Esophagus squamous epithelium (tissue), 5 donors: ENCODE results near the gene COQ9. TPM values are rescaled to one million over a fixed set of nuclear protein-coding genes. Genes with fewer than 3 reads are reported as not detected.
"Not testable (repeated sequence)": the region's sequence is repeated elsewhere in the genome, so short reads cannot be mapped to it uniquely, and the experiment has no call there.

Experiments
- DNase-seq: peaks from one replicate; lab custom pipeline; 2025; lab: John Stamatoyannopoulos, UW
- H3K27ac ChIP-seq, 4 donors: fragments of 200-600 bp; sonication (generic); one replicate each; pipeline ENCODE4 v1.5.1; 2016 to 2019; ENCODE audit warnings: mild to moderate bottlenecking in 1 of 4
- H3K27me3 ChIP-seq, 4 donors: fragments of 200-600 bp; sonication (generic); 1 replicate in 3 of 4; 2 replicates in 1 of 4; pipeline versions ENCODE4 v1.5.1 to v1.6.0; 2017 to 2021; ENCODE audit warnings: antibody characterized with exemption in 1 of 4
- H3K36me3 ChIP-seq, 3 donors: fragments of 200-600 bp; sonication (generic); one replicate each; pipeline ENCODE4 v1.5.1; 2016 to 2019
- H3K4me1 ChIP-seq, 3 donors: fragments of 200-600 bp; sonication (generic); one replicate each; pipeline ENCODE4 v1.5.1; 2017 to 2019
- H3K4me3 ChIP-seq, 4 donors: fragments of 200-600 bp; sonication (generic); 1 replicate in 3 of 4; 2 replicates in 1 of 4; pipeline ENCODE4 v1.5.1; 2016 to 2019; ENCODE audit warnings: mild to moderate bottlenecking in 2 of 4, moderate library complexity in 1 of 4
- H3K9me3 ChIP-seq, 3 donors: fragments of 200-600 bp; sonication (generic); one replicate each; pipeline ENCODE4 v1.5.1; 2016 to 2019
- POLR2A ChIP-seq, 4 donors: fragments of 450-650 bp; IDR thresholded peaks; one replicate each; pipeline ENCODE4 v1.6.1; 2017; ENCODE audit warnings: antibody characterized with exemption in 4 of 4, mild to moderate bottlenecking in 4 of 4, moderate library complexity in 3 of 4
- WGBS, 2 donors: methylation state at CpG; one replicate each; pipeline ENCODE4 v1.1.5; 2018; 5-methylcytosine and 5-hydroxymethylcytosine counted together
- intact Hi-C: fragments of 100-400 bp; cut with DNase I; formaldehyde crosslinking; loops from one replicate; pipeline ENCODE4 v1.15.0; 2022
- total RNA-seq, 4 donors: library from RNA; depleted of rRNA; stranded (reverse); fragments of >200 nt; gene quantifications; one replicate each; pipeline ENCODE4 v1.1.0, GENCODE V29; 2016
- TF ChIP-seq, protein P1 (sequence below), 6 experiments: fragments of 450-650 bp in 4 of 6; fragments of 200-600 bp in 2 of 6; sonication (generic) in 2 of 6; IDR thresholded peaks; one replicate each; pipeline ENCODE4 v1.5.1; 2016 to 2019; ENCODE audit warnings: antibody characterized with exemption in 6 of 6, mild to moderate bottlenecking in 4 of 6, moderate library complexity in 4 of 6
- donor health status: DM: yes; HTN: yes; CAD: no.

Gene COQ9
- total RNA-seq, 4 donors from 2014 or later: 43.6 to 62.0 (median 53.4) TPM

DNA sequence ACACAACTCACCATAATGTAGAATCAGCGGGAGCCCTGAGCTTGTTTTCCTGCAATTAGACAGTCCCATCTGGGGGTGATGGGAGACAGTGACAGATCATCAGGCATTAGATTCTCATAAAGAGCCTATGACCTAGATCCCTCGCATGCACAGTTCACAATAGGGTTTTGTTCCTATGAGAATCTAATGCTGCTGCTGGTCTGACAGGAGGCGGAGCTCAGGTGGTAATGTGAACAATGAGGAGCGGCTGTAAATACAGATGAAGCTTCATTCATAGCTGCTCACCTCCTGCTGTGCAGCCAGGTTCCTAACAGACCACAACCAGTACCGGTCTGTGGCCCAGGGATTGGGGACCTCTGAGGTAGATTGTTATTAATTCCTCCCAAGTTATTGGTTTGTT is 42.0 kb downstream of the COQ9 start:
- Histone ChIP-seq H3K4me3 (no peak overlapping the region), H3K9me3 (no peaks in the 10 kb centered on the region), H3K36me3 (no peaks in the 10 kb centered on the region), H3K4me1 (peaks cover 19 to 27% (median 21%) of the 10 kb centered on the region in 3 donors), H3K27ac (no peak overlapping the region), H3K27me3 (no peaks in the 10 kb centered on the region)
- intact Hi-C loops: no loop called here
- no peak for DNase-seq
- WGBS, 2 donors: 87 to 90% methylated on average over 4 of the region's 5 CpGs
- TF ChIP-seq, protein P1, sequence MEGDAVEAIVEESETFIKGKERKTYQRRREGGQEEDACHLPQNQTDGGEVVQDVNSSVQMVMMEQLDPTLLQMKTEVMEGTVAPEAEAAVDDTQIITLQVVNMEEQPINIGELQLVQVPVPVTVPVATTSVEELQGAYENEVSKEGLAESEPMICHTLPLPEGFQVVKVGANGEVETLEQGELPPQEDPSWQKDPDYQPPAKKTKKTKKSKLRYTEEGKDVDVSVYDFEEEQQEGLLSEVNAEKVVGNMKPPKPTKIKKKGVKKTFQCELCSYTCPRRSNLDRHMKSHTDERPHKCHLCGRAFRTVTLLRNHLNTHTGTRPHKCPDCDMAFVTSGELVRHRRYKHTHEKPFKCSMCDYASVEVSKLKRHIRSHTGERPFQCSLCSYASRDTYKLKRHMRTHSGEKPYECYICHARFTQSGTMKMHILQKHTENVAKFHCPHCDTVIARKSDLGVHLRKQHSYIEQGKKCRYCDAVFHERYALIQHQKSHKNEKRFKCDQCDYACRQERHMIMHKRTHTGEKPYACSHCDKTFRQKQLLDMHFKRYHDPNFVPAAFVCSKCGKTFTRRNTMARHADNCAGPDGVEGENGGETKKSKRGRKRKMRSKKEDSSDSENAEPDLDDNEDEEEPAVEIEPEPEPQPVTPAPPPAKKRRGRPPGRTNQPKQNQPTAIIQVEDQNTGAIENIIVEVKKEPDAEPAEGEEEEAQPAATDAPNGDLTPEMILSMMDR (IDR thresholded peaks at IDR 0.05): no peak
- no peak for TF ChIP-seq POLR2A (IDR thresholded peaks at IDR 0.05)

DNA sequence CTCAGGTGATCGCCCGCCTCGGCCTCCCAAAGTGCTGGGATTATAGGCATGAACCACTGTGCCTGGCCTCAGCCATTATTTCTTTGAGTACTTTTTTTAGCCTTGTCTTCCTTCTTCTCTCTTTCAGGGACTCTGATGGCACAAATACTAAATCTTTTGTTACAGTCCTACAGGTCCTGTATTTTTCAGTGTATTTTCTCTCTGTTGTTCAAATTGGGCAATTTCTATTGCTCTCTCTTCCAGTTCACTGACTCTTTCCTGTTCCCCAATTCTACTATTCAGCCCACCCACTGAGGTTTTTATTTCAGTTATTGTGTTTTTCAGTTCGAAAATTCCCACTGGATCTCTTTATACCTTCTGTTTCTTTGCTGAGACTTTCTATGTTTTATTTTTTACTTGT is 46.5 kb downstream of the COQ9 start:
- DNase-seq: no peak
- Histone ChIP-seq H3K27ac (no peak overlapping the region), H3K9me3 (no peaks in the 10 kb centered on the region), H3K4me1 (no peaks in the 10 kb centered on the region), H3K4me3 (no peak overlapping the region), H3K36me3 (no peaks in the 10 kb centered on the region), H3K27me3 (peaks cover 0 to 4% (median 0%) of the 10 kb centered on the region in 4 donors)
- WGBS, 2 donors: 87% methylated on average over 4 of the region's 4 CpGs
- TF ChIP-seq, protein P1 (IDR thresholded peaks at IDR 0.05): no peak
- TF ChIP-seq POLR2A (IDR thresholded peaks at IDR 0.05): no peak
- intact Hi-C loops: no loop called here

DNA sequence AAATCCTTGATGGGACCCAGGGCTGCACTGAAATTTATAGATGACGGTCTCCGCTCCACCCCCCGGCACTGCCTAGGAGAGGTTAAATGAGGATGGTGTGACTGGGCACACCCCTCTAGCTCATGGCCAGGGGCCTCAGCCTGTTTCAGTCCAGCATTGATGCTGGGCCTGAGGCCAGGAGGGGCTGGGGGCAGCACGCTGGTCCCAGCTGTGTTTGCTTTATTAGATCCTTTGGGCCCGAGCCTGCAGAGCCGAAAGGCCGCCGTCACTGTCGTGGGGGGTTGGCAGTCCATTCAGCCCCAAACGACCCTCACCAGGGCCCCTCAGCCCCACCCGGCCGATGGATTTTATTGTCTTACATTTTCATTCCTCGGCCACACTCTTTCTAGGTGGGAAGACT is 49.8 kb downstream of the COQ9 start:
- Histone ChIP-seq H3K36me3 (no peaks in the 10 kb centered on the region), H3K4me3 (no peak overlapping the region), H3K27ac (no peak overlapping the region), H3K27me3 (peaks cover 0 to 4% (median 0%) of the 10 kb centered on the region in 4 donors), H3K9me3 (no peaks in the 10 kb centered on the region), H3K4me1 (no peaks in the 10 kb centered on the region)
- intact Hi-C loops: no loop called here
- DNase-seq: no peak
- 76 to 80% methylated on average over 12 to 13 of the region's 13 CpGs for WGBS, 2 donors
- TF ChIP-seq POLR2A (IDR thresholded peaks at IDR 0.05): no peak
- TF ChIP-seq, protein P1 (IDR thresholded peaks at IDR 0.05): no peak

DNA sequence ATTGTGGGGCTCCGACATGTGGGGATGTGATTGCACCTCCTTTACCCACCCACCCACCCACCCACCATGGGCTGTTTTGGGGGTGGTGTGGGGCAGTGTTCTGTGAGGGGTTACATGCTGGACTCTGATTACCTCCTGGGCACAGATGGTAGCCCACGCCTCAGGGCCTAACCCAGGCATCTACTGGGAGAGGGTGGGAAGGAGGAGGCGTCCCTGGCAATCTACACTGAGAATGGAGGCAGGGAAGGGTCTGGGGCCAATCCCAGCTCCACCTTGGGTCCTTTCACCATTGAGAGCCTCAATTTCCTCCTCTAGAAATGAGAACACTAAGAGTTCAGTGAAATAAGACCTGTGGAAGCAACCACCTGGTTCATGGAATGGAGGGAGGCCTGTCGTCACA is 50.8 kb downstream of the COQ9 start:
- WGBS, 2 donors: 100% methylated on average over 1 of the region's 4 CpGs; no CpG with 5 or more reads in 1 of the 2 donors
- Histone ChIP-seq H3K27ac (no peak overlapping the region), H3K36me3 (no peaks in the 10 kb centered on the region), H3K27me3 (peaks cover 0 to 4% (median 0%) of the 10 kb centered on the region in 4 donors), H3K4me3 (no peak overlapping the region), H3K9me3 (no peaks in the 10 kb centered on the region), H3K4me1 (no peaks in the 10 kb centered on the region)
- no peak for DNase-seq
- TF ChIP-seq, protein P1 (IDR thresholded peaks at IDR 0.05): no peak
- TF ChIP-seq POLR2A (IDR thresholded peaks at IDR 0.05): no peak
- intact Hi-C loops: no loop called here

DNA sequence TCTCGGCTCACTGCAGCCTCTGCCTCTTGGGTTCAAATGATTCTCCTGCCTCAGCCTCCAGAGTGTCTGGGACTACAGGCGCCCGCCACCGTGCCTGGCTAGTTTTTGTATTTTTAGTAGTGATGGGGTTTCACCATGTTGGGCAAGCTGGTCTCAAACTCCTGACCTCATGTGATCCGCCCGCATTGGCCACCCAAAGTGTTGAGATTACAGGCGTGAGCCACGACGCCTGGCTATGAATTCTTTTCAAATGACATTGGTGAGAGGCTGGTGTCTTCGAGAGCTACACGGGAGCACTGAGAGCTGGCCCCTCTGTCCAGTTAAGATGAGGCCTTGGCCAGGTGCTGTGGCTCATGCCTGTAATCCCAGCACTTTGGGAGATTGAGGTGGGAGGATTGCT is 52.7 kb downstream of the COQ9 start:
- intact Hi-C loops, H3K27ac ChIP-seq, H3K4me1 ChIP-seq, H3K36me3 ChIP-seq, H3K4me3 ChIP-seq, H3K9me3 ChIP-seq, DNase-seq, H3K27me3 ChIP-seq: not testable (repeated sequence)
- 89 to 91% methylated on average over 5 to 9 of the region's 11 CpGs for WGBS, 2 donors

DNA sequence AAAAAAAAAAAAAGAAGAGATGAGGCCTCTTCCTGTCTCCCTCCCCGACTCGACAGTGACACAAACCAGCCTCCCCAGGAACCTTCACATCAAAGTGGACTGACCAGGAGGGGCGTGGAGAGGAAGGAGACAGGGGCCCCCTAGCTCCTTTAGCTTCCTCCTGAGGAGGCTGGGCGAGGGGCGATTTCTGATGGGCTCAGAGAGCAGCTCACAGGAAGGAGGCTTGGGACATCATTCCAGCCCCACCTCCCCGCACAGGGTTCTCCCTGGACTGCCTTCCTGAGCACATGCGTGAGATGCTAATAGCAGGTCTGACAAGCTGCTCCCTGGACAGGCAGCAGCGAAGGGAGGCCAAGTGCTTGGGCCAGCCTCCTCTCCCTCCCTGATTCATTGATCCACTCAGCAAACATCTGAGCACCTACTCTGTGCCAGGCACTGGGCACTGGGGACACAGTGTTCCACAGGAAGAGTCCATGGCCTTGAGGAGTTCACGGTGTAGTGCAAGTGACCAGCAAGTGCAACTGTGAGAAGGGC is 53.4 kb downstream of the COQ9 start:
- Histone ChIP-seq H3K9me3 (no peaks in the 10 kb centered on the region), H3K27ac (no peak overlapping the region), H3K36me3 (no peaks in the 10 kb centered on the region), H3K4me3 (no peak overlapping the region), H3K4me1 (no peaks in the 10 kb centered on the region), H3K27me3 (peaks cover 0 to 4% (median 0%) of the 10 kb centered on the region in 4 donors)
- 44 to 70% methylated on average over 6 to 7 of the region's 9 CpGs for WGBS, 2 donors
- TF ChIP-seq POLR2A (IDR thresholded peaks at IDR 0.05): no peak
- TF ChIP-seq, protein P1 (IDR thresholded peaks at IDR 0.05): no peak
- no peak for DNase-seq
- intact Hi-C loops: no loop called here
